Muscle of leg (tissue), 11 donors: ENCODE results near the gene FILIP1L. TPM values are rescaled to one million over a fixed set of nuclear protein-coding genes. Genes with fewer than 3 reads are reported as not detected.

Experiments used
- DNase-seq: peaks from one replicate; pipeline ENCODE4 v3.0.0; 2013
- H3K27ac ChIP-seq: one replicate; pipeline ENCODE4 v1.5.1; 2013; ENCODE audit warnings: mild to moderate bottlenecking, low read length, control low read depth
- H3K27me3 ChIP-seq: one replicate; pipeline ENCODE4 v1.6.1; 2013; ENCODE audit warnings: low read length; ENCODE audit not compliant: control insufficient read depth, insufficient read depth
- H3K36me3 ChIP-seq: one replicate; pipeline ENCODE4 v1.6.1; 2013; ENCODE audit warnings: low read length; ENCODE audit not compliant: control insufficient read depth, insufficient read depth
- H3K4me1 ChIP-seq: one replicate; pipeline ENCODE4 v1.6.1; 2013; ENCODE audit warnings: low read length; ENCODE audit not compliant: control insufficient read depth, insufficient read depth
- H3K4me3 ChIP-seq: one replicate; pipeline ENCODE4 v1.5.1; 2013; ENCODE audit warnings: low read length, control low read depth
- H3K9me3 ChIP-seq: replicated peaks from 2 replicates; pipeline ENCODE4 v1.6.1; 2013; ENCODE audit warnings: low read depth, low read length; ENCODE audit not compliant: control insufficient read depth
- WGBS: methylation state at CpG from one replicate; pipeline ENCODE4 v1.1.5; 2013; ENCODE audit warnings: missing lambda C conversion rate; ENCODE audit not compliant: insufficient coverage; 5-methylcytosine and 5-hydroxymethylcytosine counted together
- polyA plus RNA-seq, 8 donors: library from polyadenylated mRNA; unstranded; fragments of 120-200 nt; gene quantifications; one replicate each; pipeline versions ENCODE4 v1.2.1 to v1.2.3, GENCODE V29; 2013; ENCODE audit warnings: inconsistent platforms in 1 of 8, low replicate concordance in 1 of 8; ENCODE audit not compliant: insufficient read length in 8 of 8, insufficient read depth in 1 of 8
- total RNA-seq: library from RNA; stranded (reverse); fragments of 120-200 nt; gene quantifications from one replicate; pipeline ENCODE4 v1.2.4, GENCODE V29; 2013

Gene FILIP1L
- total and polyA plus RNA-seq, 9 donors, result 30.0 to 72.9 (median 51.2) TPM

DNA sequence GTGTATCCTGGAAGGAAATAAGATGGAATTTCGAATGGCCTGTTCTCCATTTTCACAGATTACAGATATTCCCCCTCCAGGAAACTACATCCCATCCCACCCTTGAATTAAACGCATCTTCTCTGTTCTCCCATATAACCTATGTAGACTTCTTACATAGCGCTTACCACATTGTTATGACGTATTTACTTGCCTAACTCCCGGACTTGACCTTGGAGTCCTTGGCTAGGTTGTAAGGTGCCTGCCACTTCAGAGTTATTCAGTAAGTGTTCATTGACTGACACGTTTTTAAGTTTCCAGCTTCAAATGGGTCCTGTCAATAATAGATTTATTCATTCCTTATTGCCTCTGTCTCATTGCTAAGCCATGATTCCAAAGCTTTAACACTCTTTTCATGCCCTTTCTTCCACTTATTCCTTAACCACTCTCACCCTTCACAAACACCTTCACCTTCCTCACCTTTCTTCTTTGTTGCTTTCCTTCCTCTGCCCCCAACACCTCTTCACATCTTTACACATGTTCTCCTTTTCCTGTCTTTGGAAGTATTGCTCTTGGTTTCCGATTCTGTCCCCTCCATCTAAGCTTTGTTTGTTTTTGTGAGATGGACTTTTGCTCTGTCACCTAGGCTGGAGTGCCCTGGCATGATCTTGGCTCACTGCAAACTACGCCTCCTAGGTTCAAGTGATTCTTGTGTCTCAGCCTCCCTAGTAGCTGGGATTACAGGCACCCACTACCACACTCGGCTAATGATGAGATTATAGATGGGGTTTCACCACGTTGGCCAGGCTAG is 158.3 kb downstream of the FILIP1L start:
- Histone ChIP-seq H3K4me3 (no peak overlapping the region), H3K27me3 (no peaks in the 10 kb centered on the region), H3K27ac (no peak overlapping the region), H3K36me3 (no peaks in the 10 kb centered on the region), H3K9me3 (no peaks in the 10 kb centered on the region), H3K4me1 (peaks cover 6% of the 10 kb centered on the region)
- no peak for DNase-seq
- WGBS, result 89% methylated on average over 6 of the region's 10 CpGs

GRCh38 chr3:99954914-99955644 is 159.2 kb downstream of the FILIP1L start:
- H3K36me3 ChIP-seq, result no peaks in the 10 kb centered on the region
- no CpG with 5 or more reads among the region's 4 CpGs for WGBS
- no peaks in the 10 kb centered on the region for H3K27me3 ChIP-seq
- no peak overlapping the region for H3K4me3 ChIP-seq
- H3K9me3 ChIP-seq, result no peaks in the 10 kb centered on the region
- peaks cover 6% of the 10 kb centered on the region for H3K4me1 ChIP-seq
- DNase-seq, result no peak
- no peak overlapping the region for H3K27ac ChIP-seq

- no peaks in the 10 kb centered on the region for H3K9me3 ChIP-seq
- DNase-seq, result no peak
- H3K27me3 ChIP-seq, result no peaks in the 10 kb centered on the region
- no peak overlapping the region for H3K4me3 ChIP-seq
- peaks cover 6% of the 10 kb centered on the region for H3K4me1 ChIP-seq
- H3K36me3 ChIP-seq, result no peaks in the 10 kb centered on the region
- H3K27ac ChIP-seq, result no peak overlapping the region
Measured at GRCh38 chr3:99953596-99953995, 160.7 kb downstream of the FILIP1L start.

GRCh38 chr3:99952306-99952705 is 162.0 kb downstream of the FILIP1L start:
- DNase-seq, result no peak
- no peaks in the 10 kb centered on the region for H3K36me3 ChIP-seq
- no peak overlapping the region for H3K4me3 ChIP-seq
- no peaks in the 10 kb centered on the region for H3K4me1 ChIP-seq
- no peaks in the 10 kb centered on the region for H3K9me3 ChIP-seq
- no peaks in the 10 kb centered on the region for H3K27me3 ChIP-seq
- WGBS, result no CpG with 5 or more reads among the region's 1 CpG
- no peak overlapping the region for H3K27ac ChIP-seq

- H3K36me3 ChIP-seq, result no peaks in the 10 kb centered on the region
- no peak overlapping the region for H3K27ac ChIP-seq
- H3K9me3 ChIP-seq, result no peaks in the 10 kb centered on the region
Measured at GRCh38 chr3:99951701-99952100, 162.6 kb downstream of the FILIP1L start.

DNA sequence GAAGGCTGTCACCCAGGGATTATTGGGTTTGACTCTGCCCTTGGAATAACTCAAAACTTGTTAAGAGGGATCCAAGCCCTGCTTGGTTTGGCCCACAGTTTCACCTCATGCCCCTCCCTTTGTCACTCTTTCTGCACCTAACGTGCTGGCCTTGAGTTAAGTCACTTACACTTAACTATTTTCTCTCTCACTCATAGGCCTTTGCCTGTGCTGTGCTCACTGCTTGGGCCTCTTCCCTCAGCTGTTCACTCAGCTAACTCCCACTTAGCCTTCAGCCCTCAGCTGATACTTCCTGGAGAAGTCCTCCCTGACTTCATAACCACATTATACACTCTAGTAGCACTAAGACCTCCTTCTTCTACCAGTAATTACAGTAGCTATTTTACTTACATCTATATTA is 163.4 kb downstream of the FILIP1L start:
- Histone ChIP-seq H3K4me1 (no peaks in the 10 kb centered on the region), H3K27me3 (no peaks in the 10 kb centered on the region), H3K27ac (no peak overlapping the region), H3K9me3 (no peaks in the 10 kb centered on the region), H3K36me3 (no peaks in the 10 kb centered on the region), H3K4me3 (no peak overlapping the region)
- WGBS, result 58% methylated on average over 1 of the region's 1 CpG
- no peak for DNase-seq

More at GRCh38 chr3:99951701-99952100, 162.6 kb downstream of the FILIP1L start:
- H3K27me3 ChIP-seq, result no peaks in the 10 kb centered on the region
- H3K4me3 ChIP-seq, result no peak overlapping the region
- no peaks in the 10 kb centered on the region for H3K4me1 ChIP-seq
- DNase-seq, result no peak

DNA sequence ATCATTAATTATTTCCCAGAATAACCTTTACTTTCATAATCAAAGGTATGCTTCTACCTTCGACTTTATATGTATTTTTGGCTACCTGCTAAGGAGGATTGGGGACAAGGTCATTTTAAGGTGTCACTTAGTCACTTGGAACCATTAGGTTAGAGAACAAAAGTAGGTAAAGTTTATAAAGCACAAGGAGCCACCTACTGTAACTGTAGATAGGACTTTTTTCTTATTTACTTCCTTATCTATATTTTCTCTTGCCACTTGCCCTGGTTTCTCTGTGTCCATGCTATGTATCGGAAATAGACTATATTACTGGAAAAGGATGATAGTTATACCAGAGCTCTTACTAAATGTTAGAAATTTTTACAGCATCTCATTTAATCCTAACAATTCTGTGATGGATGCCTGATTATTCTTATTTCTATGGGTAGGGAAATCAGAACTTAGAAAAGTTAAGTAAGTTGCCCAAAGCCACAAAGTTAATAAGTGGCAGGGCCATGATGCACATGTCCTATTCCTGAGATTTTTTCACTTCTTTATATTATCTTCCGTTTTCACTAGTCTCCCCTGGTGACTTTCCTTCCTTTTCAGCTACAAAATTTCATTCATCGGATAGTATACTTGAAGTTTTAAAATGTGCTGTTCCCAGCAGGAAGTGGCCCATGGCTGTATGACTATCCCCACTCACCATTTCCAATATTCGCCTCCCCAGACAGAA is 164.2 kb downstream of the FILIP1L start:
- H3K9me3 ChIP-seq, result no peaks in the 10 kb centered on the region
- no peaks in the 10 kb centered on the region for H3K27me3 ChIP-seq
- no CpG with 5 or more reads among the region's 5 CpGs for WGBS
- peaks cover 6% of the 10 kb centered on the region for H3K4me1 ChIP-seq
- H3K4me3 ChIP-seq, result no peak overlapping the region
- H3K27ac ChIP-seq, result no peak overlapping the region
- H3K36me3 ChIP-seq, result no peaks in the 10 kb centered on the region
- no peak for DNase-seq

GRCh38 chr3:99948467-99949089 is 165.7 kb downstream of the FILIP1L start:
- DNase-seq, result no peak
- WGBS, result 83% methylated on average over 1 of the region's 1 CpG
- H3K4me1 ChIP-seq, result peaks cover 17% of the 10 kb centered on the region
- H3K27ac ChIP-seq, result no peak overlapping the region
- H3K4me3 ChIP-seq, result no peak overlapping the region
- no peaks in the 10 kb centered on the region for H3K36me3 ChIP-seq
- H3K9me3 ChIP-seq, result no peaks in the 10 kb centered on the region
- H3K27me3 ChIP-seq, result no peaks in the 10 kb centered on the region

- no peaks in the 10 kb centered on the region for H3K9me3 ChIP-seq
- no peaks in the 10 kb centered on the region for H3K36me3 ChIP-seq
- H3K4me3 ChIP-seq, result no peak overlapping the region
- DNase-seq, result no peak
- no peaks in the 10 kb centered on the region for H3K27me3 ChIP-seq
- H3K4me1 ChIP-seq, result peaks cover 17% of the 10 kb centered on the region
- no CpG with 5 or more reads among the region's 3 CpGs for WGBS
- no peak overlapping the region for H3K27ac ChIP-seq
Measured at GRCh38 chr3:99947356-99947755, 166.9 kb downstream of the FILIP1L start.
